NCI-H1694 (cell line): Measurements from ENCODE around the gene NAMPT.
"Not testable (repeated sequence)": the region's sequence is repeated elsewhere in the genome, so short reads cannot be mapped to it uniquely, and the experiment has no call there.

Experiments
- DNase-seq: peaks from one replicate; lab custom pipeline; 2025; lab: John Stamatoyannopoulos, UW

NAMPT gene

GRCh38 chr7:106284714-106285050 is at the start of gene NAMPT:
Gene NAMPT (minus strand): TSS chr7:106284983. CDS start chr7:106284884, 99 bp downstream.
- no peak for DNase-seq

GRCh38 chr7:106332201-106332600 is 47.4 kb upstream of the NAMPT start:
- DNase-seq = no peak

DNA sequence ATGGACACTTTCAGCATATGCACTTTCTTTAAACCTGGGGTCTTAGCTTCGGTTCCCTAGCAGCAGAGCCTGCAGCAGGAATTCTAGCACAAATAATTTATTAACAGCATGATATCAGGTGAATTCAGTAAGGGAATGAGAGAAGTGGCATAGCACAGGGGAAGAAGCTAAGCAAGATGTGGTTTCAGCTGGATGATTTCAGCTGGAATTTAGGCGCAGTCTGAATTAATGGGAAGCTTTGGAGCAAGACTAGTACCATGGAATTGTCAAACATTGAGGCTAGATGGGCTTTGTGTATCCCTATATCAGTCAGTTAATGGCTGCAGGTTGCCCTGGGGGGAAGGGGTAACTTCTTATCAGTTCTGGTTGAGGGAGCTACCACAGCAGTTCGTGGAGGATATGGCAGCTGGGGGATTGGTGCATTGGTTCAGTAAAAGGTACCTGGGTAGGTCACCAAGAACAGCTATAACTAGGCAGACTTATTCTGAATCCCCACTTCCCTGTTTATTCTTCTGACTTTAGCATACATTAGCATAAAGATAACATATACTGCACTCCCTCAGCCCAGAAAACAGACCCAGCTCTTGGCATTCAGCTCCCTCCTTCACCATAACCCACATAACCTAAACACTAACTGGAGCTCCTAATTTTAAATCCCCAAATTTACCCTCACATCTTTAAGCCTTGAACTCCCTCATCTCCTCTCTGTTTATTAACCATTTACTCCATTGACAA is 46.8 kb upstream of the NAMPT start:
- DNase-seq = no peak

GRCh38 chr7:106329971-106330733 is 45.4 kb upstream of the NAMPT start:
- DNase-seq = no peak

DNA sequence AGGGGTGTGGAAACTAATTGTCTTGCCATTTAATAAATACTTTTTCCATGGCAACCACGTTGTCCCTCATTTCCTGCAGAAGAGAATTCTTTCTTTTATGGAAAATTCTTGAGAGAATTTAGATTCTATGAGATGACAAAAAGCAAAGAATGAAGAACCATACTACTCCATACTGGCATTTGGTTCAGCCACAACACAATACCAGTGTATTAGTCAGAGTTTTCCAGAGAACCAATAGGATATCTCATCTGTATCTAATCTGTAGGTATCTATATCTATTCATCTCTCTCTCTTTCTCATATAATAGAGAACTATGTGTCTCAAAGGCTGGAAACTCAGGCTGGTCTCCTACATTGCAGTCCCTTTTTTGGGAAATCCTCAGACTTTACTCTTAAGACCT is 44.6 kb upstream of the NAMPT start:
- DNase-seq = no peak

DNA sequence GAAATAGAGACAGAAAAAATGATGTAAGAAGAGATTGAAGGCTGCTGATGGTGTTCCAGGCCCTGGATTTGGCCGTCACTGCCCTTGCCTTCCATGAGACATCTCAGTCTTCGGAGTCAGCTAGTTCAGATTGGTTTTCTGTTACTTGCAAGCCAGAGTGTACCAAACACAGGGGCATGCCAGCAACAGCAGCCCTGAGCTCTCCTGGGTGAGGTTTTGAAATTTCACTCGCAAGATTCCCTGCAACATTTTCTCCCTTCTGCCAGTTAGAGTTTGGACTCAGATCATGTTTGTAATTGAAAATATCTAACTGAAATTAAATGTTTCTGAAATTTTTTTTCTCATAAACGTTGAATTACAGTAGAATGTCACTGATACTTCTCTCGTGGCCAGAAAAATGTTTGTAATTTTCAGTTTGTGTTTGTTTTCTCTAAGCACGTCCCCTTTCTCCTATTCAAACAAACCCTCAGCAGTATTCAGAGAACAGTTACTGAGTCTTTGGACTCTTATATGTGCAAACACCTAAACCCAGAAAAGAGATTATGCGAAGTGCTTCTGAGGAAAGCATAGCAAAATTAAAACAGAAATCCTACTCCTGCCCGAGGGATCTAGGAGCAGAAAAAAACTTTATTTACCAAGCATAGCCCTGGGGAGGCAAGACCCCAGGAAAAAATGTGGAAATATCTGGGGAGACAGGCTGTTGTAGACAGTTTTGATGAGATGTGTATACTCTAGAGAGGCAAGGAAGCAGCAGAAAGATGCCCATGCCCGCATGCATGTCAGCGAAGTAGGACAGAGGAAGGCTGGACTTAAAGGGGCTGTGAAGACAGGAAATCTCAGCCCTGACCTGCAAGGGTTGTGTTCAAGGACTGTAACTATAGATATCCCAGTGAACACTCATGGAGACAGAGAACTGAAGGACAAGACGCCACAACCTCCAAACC is 43.0 kb upstream of the NAMPT start:
- DNase-seq = no peak

- DNase-seq = no peak
Measured at GRCh38 chr7:106326594-106327537, 42.1 kb upstream of the NAMPT start.

DNA sequence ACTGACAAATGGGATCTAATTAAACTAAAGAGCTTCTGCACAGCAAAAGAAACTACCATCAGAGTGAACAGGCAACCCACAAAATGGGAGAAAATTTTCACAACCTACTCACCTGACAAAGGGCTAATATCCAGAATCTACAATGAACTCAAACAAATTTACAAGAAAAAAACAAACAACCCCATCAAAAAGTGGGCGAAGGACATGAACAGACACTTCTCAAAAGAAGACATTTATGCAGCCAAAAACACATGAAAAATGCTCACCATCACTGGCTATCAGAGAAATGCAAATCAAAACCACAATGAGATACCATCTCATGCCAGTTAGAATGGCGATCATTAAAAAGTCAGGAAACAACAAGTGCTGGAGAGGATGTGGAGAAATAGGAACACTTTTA is 39.7 kb upstream of the NAMPT start:
- not testable (repeated sequence) for DNase-seq

DNA sequence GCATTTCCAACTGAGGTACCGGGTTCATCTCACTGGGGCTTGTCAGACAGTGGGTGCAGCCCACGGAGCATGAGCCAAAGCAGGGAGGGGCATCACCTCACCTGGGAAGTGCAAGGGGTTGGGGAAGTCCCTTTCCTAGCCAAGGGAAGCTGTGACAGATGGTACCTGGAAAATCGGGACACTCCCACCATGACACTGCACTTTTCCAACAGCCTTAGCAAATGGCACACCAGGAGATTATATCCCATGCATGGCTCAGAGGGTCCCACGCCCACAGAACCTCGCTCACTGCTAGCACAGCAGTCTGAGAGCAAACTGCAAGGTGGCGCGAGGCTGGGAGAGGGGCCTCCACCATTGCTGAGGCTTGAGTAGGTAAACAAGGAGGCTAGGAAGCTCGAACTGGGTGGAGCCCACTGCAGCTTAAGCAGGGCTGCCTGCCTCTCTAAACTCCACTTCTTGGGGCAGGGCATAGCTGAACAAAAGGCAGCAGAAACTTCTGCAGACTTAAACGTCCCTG is 35.5 kb upstream of the NAMPT start:
- DNase-seq = not testable (repeated sequence)

GRCh38 chr7:106318482-106318881 is 33.7 kb upstream of the NAMPT start:
- no peak for DNase-seq

- DNase-seq = no peak
Measured at GRCh38 chr7:106317971-106318370, 33.2 kb upstream of the NAMPT start.

GRCh38 chr7:106316947-106317346 is 32.2 kb upstream of the NAMPT start:
- DNase-seq = no peak

DNA sequence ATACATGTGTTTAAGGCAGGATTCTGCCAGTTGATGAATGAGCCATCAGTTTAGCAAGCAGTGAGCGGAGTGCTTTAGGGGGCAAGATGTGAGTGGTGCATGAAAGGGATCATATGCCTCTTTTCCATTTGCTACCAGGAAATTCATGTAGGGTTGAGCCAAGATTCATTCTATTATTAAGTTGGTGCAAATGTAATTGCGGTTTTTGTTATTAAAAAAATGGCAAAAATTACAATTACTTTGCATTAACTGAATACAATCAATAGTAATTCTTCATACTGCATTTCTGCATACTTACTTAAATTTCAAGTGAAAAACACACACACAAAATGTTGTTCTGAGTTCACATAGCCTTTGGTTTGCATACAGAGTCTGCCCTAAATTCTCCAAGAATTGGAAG is 30.1 kb upstream of the NAMPT start:
- no peak for DNase-seq

DNA sequence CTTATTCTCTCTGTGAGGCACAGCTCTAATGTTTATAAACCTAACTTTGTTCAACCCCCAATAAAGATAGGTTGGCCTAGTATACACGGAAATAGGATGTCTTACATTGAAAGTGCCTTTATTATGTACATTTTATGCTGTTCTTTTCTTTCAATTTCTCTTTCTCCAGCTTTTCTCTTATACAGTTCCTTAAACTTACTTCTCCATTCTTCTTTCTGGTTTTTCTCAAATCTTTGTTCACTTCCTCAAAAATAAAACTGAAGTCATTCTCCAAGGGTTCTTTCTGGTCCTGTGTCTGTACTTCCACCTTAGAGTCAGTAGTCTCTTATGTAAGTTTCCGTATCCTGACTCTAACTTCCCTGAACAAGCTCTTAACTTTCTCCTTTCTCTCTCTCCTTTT is 29.2 kb upstream of the NAMPT start:
- DNase-seq = no peak

DNA sequence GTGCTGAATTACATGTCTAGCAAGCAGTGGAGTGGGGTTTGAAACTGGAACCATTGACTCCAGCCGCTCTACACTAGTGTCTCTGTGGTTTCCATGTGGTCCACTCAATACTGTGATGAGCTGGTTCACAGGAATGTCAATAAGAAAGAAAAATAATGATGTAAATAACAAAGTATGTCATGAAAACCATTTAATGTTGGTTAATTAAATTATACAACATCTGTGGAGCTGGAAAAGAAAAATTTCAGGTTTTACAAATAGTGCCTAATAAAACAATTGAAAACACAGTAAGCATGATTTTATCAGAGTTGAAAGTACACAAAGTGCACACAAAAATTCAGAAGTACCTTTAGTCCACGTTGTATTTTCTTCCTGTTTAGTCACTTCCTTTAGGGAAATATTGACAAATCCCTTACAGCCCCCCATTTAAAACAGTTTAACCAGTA is 28.7 kb upstream of the NAMPT start:
- no peak for DNase-seq

- no peak for DNase-seq
Measured at GRCh38 chr7:106312906-106313305, 28.1 kb upstream of the NAMPT start.

DNA sequence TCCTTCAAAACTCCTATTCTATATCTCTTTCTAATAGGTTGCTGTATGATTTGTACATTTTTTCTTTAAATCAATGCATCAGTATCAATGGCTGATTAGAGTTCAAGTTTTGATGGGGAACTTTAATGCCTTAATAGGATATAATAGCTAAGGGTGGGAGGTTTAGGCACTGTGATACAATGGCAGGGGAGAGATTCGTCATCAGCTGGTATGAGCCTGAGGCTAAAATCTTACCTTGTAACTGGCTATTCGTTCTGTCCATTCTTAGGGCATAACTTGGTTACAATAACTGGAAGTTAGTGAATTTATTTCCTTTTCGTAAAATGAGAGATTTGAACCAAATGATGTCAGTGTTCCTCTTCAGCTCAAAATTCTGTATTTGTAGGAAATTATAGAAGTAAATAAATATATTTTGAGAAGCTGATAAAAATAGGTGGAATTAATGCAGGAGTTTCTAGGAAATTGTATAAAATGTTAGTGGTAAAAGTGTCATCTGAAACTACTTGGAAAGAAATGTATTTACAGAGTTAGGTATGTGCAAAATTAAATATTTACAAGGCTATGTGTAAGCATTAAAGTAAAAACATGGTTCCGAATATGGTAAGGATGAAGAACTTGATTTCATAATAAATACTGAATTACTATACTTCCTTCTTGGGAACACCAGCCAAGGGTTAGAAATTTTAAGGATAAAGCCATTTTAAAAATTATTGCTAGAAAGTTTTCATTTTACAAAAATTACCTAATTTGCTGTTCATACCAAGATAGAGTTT is 27.5 kb upstream of the NAMPT start:
- no peak for DNase-seq

- no peak for DNase-seq
Measured at GRCh38 chr7:106309362-106309761, 24.6 kb upstream of the NAMPT start.

- no peak for DNase-seq
Measured at GRCh38 chr7:106306256-106306655, 21.5 kb upstream of the NAMPT start.

- DNase-seq = no peak
Measured at GRCh38 chr7:106305732-106306131, 20.9 kb upstream of the NAMPT start.
